HG03175 (cell line): ENCODE data around the gene EPB41L4A.
"Not testable (repeated sequence)": the region's sequence is repeated elsewhere in the genome, so short reads cannot be mapped to it uniquely, and the experiment has no call there.

Experiments
- ATAC-seq: cut with Tn5 transposase; IDR thresholded peaks from one replicate; pipeline ENCODE4 v1.9.1; 2021; ENCODE audit warnings: mild to moderate bottlenecking, moderate library complexity; ENCODE audit not compliant: unreplicated experiment

Gene EPB41L4A

GRCh38 chr5:112401924-112402323, 17.2 kb downstream of the EPB41L4A start:
- no peak for ATAC-seq

- ATAC-seq: no peak
These were observed 21.4 kb downstream of the EPB41L4A start for GRCh38 chr5:112397690-112398089.

GRCh38 chr5:112396430-112396829, 22.6 kb downstream of the EPB41L4A start:
- ATAC-seq: no peak

DNA sequence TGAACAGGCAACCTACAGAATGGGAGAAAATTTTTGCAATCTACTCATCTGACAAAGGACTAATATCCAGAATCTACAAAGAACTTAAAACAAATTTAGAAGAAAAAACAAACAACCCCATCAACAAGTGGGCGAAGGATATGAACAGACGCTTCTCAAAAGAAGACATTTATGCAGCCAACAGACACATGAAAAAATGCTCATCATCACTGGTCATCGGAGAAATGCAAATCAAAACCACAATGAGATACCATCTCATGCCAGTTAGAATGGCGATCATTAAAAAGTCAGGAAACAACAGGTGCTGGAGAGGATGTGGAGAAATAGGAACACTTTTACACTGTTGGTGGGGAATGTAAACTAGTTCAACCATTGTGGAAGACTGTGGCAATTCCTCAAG, 23.8 kb downstream of the EPB41L4A start:
- not testable (repeated sequence) for ATAC-seq

GRCh38 chr5:112390327-112390726, 28.8 kb downstream of the EPB41L4A start:
- ATAC-seq: no peak

- no peak for ATAC-seq
These were observed 30.3 kb downstream of the EPB41L4A start for GRCh38 chr5:112388739-112389138.

- no peak for ATAC-seq
These were observed 31.0 kb downstream of the EPB41L4A start for GRCh38 chr5:112388074-112388473.

DNA sequence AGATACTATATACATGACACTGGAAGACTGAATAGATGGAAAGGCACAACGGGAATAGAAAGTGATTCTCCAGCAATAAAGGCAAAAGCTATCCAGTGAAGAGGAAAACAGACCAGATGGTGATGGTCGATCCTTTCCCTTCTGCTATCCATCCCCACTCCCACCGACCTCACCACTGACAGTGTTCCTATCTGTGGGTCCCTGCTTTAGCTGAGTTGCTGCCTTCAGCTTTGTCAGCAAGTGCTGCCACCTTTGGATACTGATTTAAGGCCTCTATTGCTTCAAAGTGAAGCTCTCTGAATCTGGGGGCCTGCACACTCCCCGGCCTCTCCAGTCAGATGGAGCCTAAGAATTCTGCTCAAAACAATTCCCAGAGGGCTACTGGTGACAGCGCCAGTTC, 32.3 kb downstream of the EPB41L4A start:
- ATAC-seq: no peak

- ATAC-seq: no peak
These were observed 33.1 kb downstream of the EPB41L4A start for GRCh38 chr5:112385969-112386368.

DNA sequence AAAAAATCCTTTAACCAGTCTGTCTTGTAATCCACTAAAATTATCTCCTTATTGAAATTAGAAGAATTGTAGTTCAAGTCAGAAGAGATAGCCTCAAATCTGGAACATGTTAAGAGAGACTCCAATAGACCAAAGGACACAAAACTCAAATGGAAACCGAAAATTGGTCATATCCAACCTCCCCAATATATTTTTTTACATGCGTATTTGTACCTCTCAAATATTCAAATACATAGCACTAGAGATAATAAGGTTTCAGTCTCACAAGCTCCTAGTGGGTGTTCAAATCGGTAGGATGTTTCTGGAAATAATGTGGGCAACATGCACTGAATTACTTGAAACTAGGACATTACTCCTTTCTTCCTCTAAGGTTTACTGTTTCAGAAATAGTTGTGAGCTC, 33.5 kb downstream of the EPB41L4A start:
- ATAC-seq: no peak

- no peak for ATAC-seq
These were observed 34.6 kb downstream of the EPB41L4A start for GRCh38 chr5:112384523-112384922.

DNA sequence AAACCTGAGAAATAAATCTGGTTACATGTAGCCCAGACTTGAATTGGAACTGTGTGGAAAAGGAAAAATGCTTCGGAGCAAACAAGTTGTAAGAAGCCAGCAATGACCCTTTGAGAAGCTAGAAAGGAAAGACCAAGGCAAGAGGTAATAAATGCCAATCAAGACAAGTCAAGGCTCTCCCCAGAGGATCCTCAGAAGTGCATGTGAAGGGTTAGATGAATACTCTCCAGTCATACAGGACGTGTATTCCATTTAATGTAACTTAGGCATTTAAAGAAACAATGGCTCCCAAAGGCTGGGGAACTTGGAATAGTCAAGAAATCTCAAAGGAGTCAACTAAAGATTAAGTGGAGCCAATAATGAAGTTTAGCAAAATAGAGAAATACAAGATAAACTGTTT, 36.2 kb downstream of the EPB41L4A start:
- ATAC-seq: no peak

- ATAC-seq: no peak
These were observed 37.6 kb downstream of the EPB41L4A start for GRCh38 chr5:112381521-112381920.

- ATAC-seq: no peak
These were observed 39.3 kb downstream of the EPB41L4A start for GRCh38 chr5:112379542-112380325.

DNA sequence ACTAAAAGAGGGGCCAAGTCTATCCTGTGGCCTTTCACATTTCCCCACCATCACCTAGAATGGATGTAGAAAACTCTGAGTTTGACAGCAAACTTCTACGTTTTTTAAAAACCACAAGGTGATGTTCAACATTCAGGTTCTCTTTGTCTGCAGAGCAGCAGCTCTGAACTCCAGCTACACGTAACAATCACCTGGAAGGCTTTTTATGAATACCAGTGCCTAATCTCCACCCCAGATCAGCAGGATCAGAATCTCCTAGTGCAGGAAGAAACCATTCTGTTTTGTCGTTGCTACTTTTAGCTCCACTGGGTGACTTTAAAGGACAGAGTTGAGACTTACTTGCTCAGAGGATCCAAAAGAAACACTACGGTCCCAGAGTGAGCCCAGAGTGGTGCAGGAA, 44.3 kb downstream of the EPB41L4A start:
- no peak for ATAC-seq

GRCh38 chr5:112374356-112374755, 44.7 kb downstream of the EPB41L4A start:
- ATAC-seq: no peak

- ATAC-seq: no peak
These were observed 45.2 kb downstream of the EPB41L4A start for GRCh38 chr5:112373885-112374284.

GRCh38 chr5:112372543-112372942, 46.5 kb downstream of the EPB41L4A start:
- ATAC-seq: no peak

DNA sequence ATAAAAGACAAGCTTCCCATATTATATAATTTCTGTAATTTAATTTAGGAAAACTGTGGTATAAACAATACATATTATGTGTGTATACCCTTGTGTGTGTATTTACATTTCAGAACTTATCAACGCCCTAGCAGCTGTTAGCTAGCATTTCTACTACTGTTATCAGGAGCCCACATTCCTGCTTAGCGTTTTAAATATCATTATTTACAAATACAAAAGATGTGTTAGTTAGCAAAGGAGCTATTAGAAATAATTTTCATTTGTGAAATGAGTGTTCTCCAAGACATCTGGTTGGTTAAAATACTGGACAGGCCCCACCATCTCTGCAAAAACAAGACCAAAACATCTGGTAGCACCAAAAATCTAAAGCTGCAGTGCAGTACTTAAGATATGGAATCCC, 48.0 kb downstream of the EPB41L4A start:
- ATAC-seq: no peak

GRCh38 chr5:112367400-112367799, 51.7 kb downstream of the EPB41L4A start:
- peak; percentile 12 for ATAC-seq

DNA sequence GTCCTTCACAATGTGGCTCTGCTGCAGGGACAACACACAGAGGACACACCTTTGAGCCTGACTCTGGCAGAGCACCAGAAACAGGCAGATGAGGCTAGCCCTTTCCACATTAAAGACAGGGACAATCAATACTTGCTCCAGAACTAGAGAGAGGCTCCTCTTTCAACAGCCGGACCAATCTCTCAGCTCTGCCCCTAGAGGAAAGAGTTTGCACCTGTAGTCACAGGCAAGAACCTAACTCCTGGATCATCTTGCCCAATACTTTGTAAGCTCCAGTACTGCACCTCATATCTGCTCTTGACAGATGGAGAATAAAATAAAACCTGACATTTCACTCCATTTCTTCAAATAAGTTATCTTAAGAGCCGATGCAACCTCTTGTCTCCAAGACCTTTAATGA, 52.1 kb downstream of the EPB41L4A start:
- peak; percentile 75 for ATAC-seq

DNA sequence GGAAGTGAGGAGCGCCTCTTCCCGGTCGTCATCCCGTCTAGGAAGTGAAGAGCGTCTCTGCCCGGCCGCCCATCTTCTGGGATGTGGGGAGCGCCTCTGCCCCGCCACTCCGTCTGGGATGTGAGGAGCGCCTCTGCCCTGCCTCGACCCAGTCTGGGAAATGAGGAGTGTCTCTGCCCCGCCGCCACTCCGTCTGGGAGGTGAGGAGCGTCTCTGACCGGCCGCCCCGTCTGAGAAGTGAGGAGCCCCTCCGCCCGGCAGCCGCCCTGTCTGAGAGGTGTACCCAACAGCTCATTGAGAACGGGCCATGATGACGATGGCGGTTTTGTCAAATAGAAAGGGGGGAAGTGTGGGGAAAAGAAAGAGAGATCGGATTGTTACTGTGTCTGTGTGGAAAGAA, 58.3 kb downstream of the EPB41L4A start:
- not testable (repeated sequence) for ATAC-seq
